K562 (cell line): ENCODE data around the gene USP32. TPM values are rescaled to one million over a fixed set of nuclear protein-coding genes. Genes with fewer than 3 reads are reported as not detected.

Experiments used
- BCLAF1 ChIP-seq, 2 experiments: fragments of 450-650 bp in 1 of 2; IDR thresholded peaks; 2 replicates each; pipeline ENCODE4 v1.6.1; 2011 to 2017; ENCODE audit warnings: low read depth in 2 of 2, antibody characterized with exemption in 1 of 2, borderline replicate concordance in 1 of 2, low read length in 1 of 2, mild to moderate bottlenecking in 1 of 2, mixed read lengths in 1 of 2; ENCODE audit not compliant: control insufficient read depth in 1 of 2
- BRD4 ChIP-seq: fragments of 200-600 bp; sonication (generic); IDR thresholded peaks from 2 replicates; pipeline ENCODE4 v1.6.1; 2017; ENCODE audit warnings: inconsistent platforms
- CEBPG ChIP-seq, 3 experiments: fragments of 200-800 bp in 1 of 3; sonication (Bioruptor generic) in 1 of 3; sonication (generic) in 1 of 3; formaldehyde crosslinking in 1 of 3; IDR thresholded peaks in 2 of 3; conservative IDR thresholded peaks in 1 of 3; 2 replicates each; pipeline versions ENCODE4 v1.6.1 to v1.8.0; 2016 to 2022; ENCODE audit warnings: missing compliant biosample characterization in 2 of 3, missing genetic modification characterization in 2 of 3, mild to moderate bottlenecking in 1 of 3, missing genetic modification reagents in 1 of 3
- CREM ChIP-seq: IDR thresholded peaks from 2 replicates; pipeline ENCODE4 v1.6.1; 2014; ENCODE audit warnings: antibody characterized with exemption, low read depth
- CTCF ChIP-seq, 3 experiments: IDR thresholded peaks in 2 of 3; conservative IDR thresholded peaks in 1 of 3; 2 replicates each; pipeline ENCODE4 v1.5.1; 2011 to 2012; ENCODE audit warnings: low read length in 3 of 3, mild to moderate bottlenecking in 3 of 3, control low read depth in 2 of 3, improper control_type of control experiment in 1 of 3, inconsistent platforms in 1 of 3, low read depth in 1 of 3, mixed read lengths in 1 of 3, moderate library complexity in 1 of 3; ENCODE audit not compliant: insufficient read depth in 2 of 3
- DMBX1 ChIP-seq: fragments of 250-450 bp; sonication (Bioruptor Pico); IDR thresholded peaks from 2 replicates; pipeline ENCODE4 v1.8.0; 2022; ENCODE audit warnings: inconsistent platforms, mild to moderate bottlenecking, moderate library complexity, borderline replicate concordance
- EWSR1 ChIP-seq: fragments of 450-650 bp; IDR thresholded peaks from 2 replicates; pipeline ENCODE4 v1.6.1; 2018; ENCODE audit warnings: borderline replicate concordance, mild to moderate bottlenecking, low read depth, moderate library complexity; ENCODE audit not compliant: partially characterized antibody
- FOXK2 ChIP-seq, 2 experiments: fragments of 450-650 bp; IDR thresholded peaks in 1 of 2; conservative IDR thresholded peaks in 1 of 2; 2 replicates each; pipeline ENCODE4 v1.6.1; 2016; ENCODE audit warnings: low read depth in 2 of 2, mild to moderate bottlenecking in 1 of 2
- LCOR ChIP-seq: sonication (generic); formaldehyde crosslinking; IDR thresholded peaks from 2 replicates; pipeline ENCODE4 v1.8.0; 2022; ENCODE audit warnings: mild to moderate bottlenecking, missing genetic modification reagents
- NCOA1 ChIP-seq: fragments of 450-650 bp; IDR thresholded peaks from 2 replicates; pipeline ENCODE4 v1.6.1; 2016; ENCODE audit warnings: low read depth
- OTX1 ChIP-seq: fragments of 450-650 bp; formaldehyde crosslinking; IDR thresholded peaks from 2 replicates; pipeline ENCODE4 v1.4.0; 2022; ENCODE audit warnings: mild to moderate bottlenecking
- PTTG1 ChIP-seq: fragments of 450-650 bp; IDR thresholded peaks from 2 replicates; pipeline ENCODE4 v1.6.1; 2016; ENCODE audit warnings: low read depth, mild to moderate bottlenecking, missing genetic modification characterization, missing compliant biosample characterization
- ZBTB11 ChIP-seq, 3 experiments: fragments of 200-800 bp in 1 of 3; fragments of 250-450 bp in 1 of 3; fragments of 450-650 bp in 1 of 3; sonication (Bioruptor Pico) in 1 of 3; sonication (Bioruptor generic) in 1 of 3; formaldehyde crosslinking in 1 of 3; IDR thresholded peaks; 2 replicates each; pipeline versions ENCODE4 v1.6.1 to v1.8.0; 2016 to 2022; ENCODE audit warnings: mild to moderate bottlenecking in 2 of 3, missing genetic modification characterization in 2 of 3, missing compliant biosample characterization in 1 of 3, moderate library complexity in 1 of 3
- ZBTB7A ChIP-seq: IDR thresholded peaks from 2 replicates; pipeline ENCODE4 v1.6.1; 2011; ENCODE audit warnings: low read depth, mild to moderate bottlenecking, low read length, moderate library complexity, borderline replicate concordance; ENCODE audit not compliant: control insufficient read depth
- ZNF311 ChIP-seq: fragments of 250-450 bp; sonication (Bioruptor Pico); IDR thresholded peaks from 2 replicates; pipeline ENCODE4 v1.4.0; 2020; ENCODE audit warnings: mild to moderate bottlenecking, moderate library complexity
- ZNF347 ChIP-seq: fragments of 450-650 bp; formaldehyde crosslinking; IDR thresholded peaks from 2 replicates; pipeline ENCODE4 v1.4.0; 2020; ENCODE audit warnings: low read depth, mild to moderate bottlenecking, moderate library complexity
- ZNF408 ChIP-seq: fragments of 250-450 bp; sonication (Bioruptor Pico); IDR thresholded peaks from 2 replicates; pipeline ENCODE4 v1.4.0; 2020; ENCODE audit warnings: low read depth, mild to moderate bottlenecking, moderate library complexity
- ZNF507 ChIP-seq: conservative IDR thresholded peaks from 2 replicates; pipeline ENCODE4 v1.6.1; 2017; ENCODE audit warnings: missing genetic modification characterization, missing compliant biosample characterization
- polyA plus RNA-seq, 8 experiments: library from polyadenylated mRNA; depleted of rRNA in 4 of 8; stranded (reverse) in 5 of 8; unstranded in 3 of 8; fragments of >200 nt; fragmentation: Nextera tagmentation in 2 of 8; fragmentation: Illumina TruSeq in 1 of 8; extraction: Ambion mirVana in 2 of 8; extraction: Trizol in 1 of 8; gene quantifications; 2 replicates each; pipeline versions ENCODE4 v1.2.1 to v1.2.3, GENCODE V29; 2011 to 2014; ENCODE audit warnings: inconsistent platforms in 1 of 8, missing spikeins in 1 of 8
- total RNA-seq, 7 experiments: library from RNA; depleted of rRNA in 6 of 7; stranded (reverse); fragments of >200 nt in 6 of 7; fragmentation: Illumina TruSeq in 2 of 7; extraction: Trizol in 2 of 7; gene quantifications; 2 replicates each; pipeline versions ENCODE4 v1.2.1 to v1.2.3, GENCODE V29; 2011 to 2021; ENCODE audit warnings: low replicate concordance in 1 of 7

USP32 gene
- total and polyA plus RNA-seq, 9 of the 15 experiments (the other 6 are each of a cell fraction or from before 2014, with no cell fraction given) = 18.0 to 69.3 (median 47.1) TPM

- TF ChIP-seq ZNF311 = no peak; the same call in 1 of the 2 replicates
- no peak for TF ChIP-seq LCOR
- TF ChIP-seq CTCF (IDR thresholded peaks at IDR 0.05 in 2 of 3, conservative IDR thresholded peaks at IDR 0.05 in 1 of 3; ENCODE audit: insufficient read depth in 2 of 3, low read depth in 1 of 3, low read length in 3 of 3) = peak; percentile 24 to 52 (median 38); a peak in 4 of 6 replicates
- no peak for TF ChIP-seq CREM
- TF ChIP-seq ZNF408 (CRISPR knock-in tag) = no peak
- TF ChIP-seq ZNF347 (CRISPR knock-in tag) = no peak
- peak; percentile 68 for TF ChIP-seq EWSR1
- TF ChIP-seq CEBPG (CRISPR knock-in tag; IDR thresholded peaks at IDR 0.05) = no peak
- no peak for TF ChIP-seq CEBPG (tag; conservative IDR thresholded peaks at IDR 0.05 in 1 of 2, IDR thresholded peaks at IDR 0.05 in 1 of 2)
- TF ChIP-seq BRD4 = no peak
- peak in 1 of 3 experiments; percentile 74; a peak in 2 of 6 replicates for TF ChIP-seq ZBTB11 (CRISPR knock-in tag; IDR thresholded peaks at IDR 0.05)
- no peak for TF ChIP-seq BCLAF1 (IDR thresholded peaks at IDR 0.05; ENCODE audit: borderline replicate concordance in 1 of 2, control insufficient read depth in 1 of 2, low read depth in 2 of 2, low read length in 1 of 2)
- TF ChIP-seq PTTG1 (tag) = no peak
- no peak for TF ChIP-seq FOXK2 (conservative IDR thresholded peaks at IDR 0.05 in 1 of 2, IDR thresholded peaks at IDR 0.05 in 1 of 2; ENCODE audit: low read depth in 2 of 2)
- no peak for TF ChIP-seq NCOA1
- TF ChIP-seq ZBTB7A = peak; percentile 77; the same call in 1 of the 2 replicates
- no peak for TF ChIP-seq OTX1 (CRISPR knock-in tag)
- no peak for TF ChIP-seq DMBX1 (CRISPR knock-in tag)
- TF ChIP-seq ZNF507 (tag) = no peak
These were observed 228.7 kb downstream of the USP32 start (continued) for GRCh38 chr17:60163108-60163784.
